ENCODE data around the gene TENM4.

TENM4 gene

GRCh38 chr11:79017811-79018210 lies 423.0 kb downstream of the TENM4 start:
- TF ChIP-seq CTCF (IDR thresholded peaks at IDR 0.05; ENCODE audit: control insufficient read depth, insufficient read depth, low read depth, low read length, missing control alignments), result no peak
- DNase-seq (ENCODE audit: low read depth), result no peak
- no peak overlapping the region for H3K4me3 ChIP-seq (ENCODE audit: control insufficient read depth, low read depth, low read length)

- DNase-seq (ENCODE audit: low read depth), result no peak
- no peak overlapping the region for H3K4me3 ChIP-seq (ENCODE audit: control insufficient read depth, low read depth, low read length)
- no peak for TF ChIP-seq CTCF (IDR thresholded peaks at IDR 0.05; ENCODE audit: control insufficient read depth, insufficient read depth, low read depth, low read length, missing control alignments)
Observed at GRCh38 chr11:79013509-79013908, 427.3 kb downstream of the TENM4 start.

- no peak for DNase-seq (ENCODE audit: low read depth)
- TF ChIP-seq CTCF (IDR thresholded peaks at IDR 0.05; ENCODE audit: control insufficient read depth, insufficient read depth, low read depth, low read length, missing control alignments), result no peak
- no peak overlapping the region for H3K4me3 ChIP-seq (ENCODE audit: control insufficient read depth, low read depth, low read length)
Observed at GRCh38 chr11:79011357-79011756, 429.5 kb downstream of the TENM4 start.

GRCh38 chr11:79007771-79008402 lies 432.9 kb downstream of the TENM4 start:
- peak; percentile 23 for DNase-seq (ENCODE audit: low read depth)
- no peak for TF ChIP-seq CTCF (IDR thresholded peaks at IDR 0.05; ENCODE audit: control insufficient read depth, insufficient read depth, low read depth, low read length, missing control alignments)

GRCh38 chr11:79006854-79007253 lies 434.0 kb downstream of the TENM4 start:
- no peak for TF ChIP-seq CTCF (IDR thresholded peaks at IDR 0.05; ENCODE audit: control insufficient read depth, insufficient read depth, low read depth, low read length, missing control alignments)
- H3K4me3 ChIP-seq (ENCODE audit: control insufficient read depth, low read depth, low read length), result no peak overlapping the region

More at GRCh38 chr11:79007771-79008402, 432.9 kb downstream of the TENM4 start:
- no peak overlapping the region for H3K4me3 ChIP-seq (ENCODE audit: control insufficient read depth, low read depth, low read length)

GRCh38 chr11:78996007-78996406 lies 444.8 kb downstream of the TENM4 start:
- no peak overlapping the region for H3K4me3 ChIP-seq (ENCODE audit: control insufficient read depth, low read depth, low read length)
- DNase-seq (ENCODE audit: low read depth), result no peak
- TF ChIP-seq CTCF (IDR thresholded peaks at IDR 0.05; ENCODE audit: control insufficient read depth, insufficient read depth, low read depth, low read length, missing control alignments), result no peak

More at GRCh38 chr11:79006854-79007253, 434.0 kb downstream of the TENM4 start:
- no peak for DNase-seq (ENCODE audit: low read depth)
